NCI-H460 (cell line): Measurements from ENCODE around the gene AFAP1. TPM values are rescaled to one million over a fixed set of nuclear protein-coding genes. Genes with fewer than 3 reads are reported as not detected.

Experiments used
- DNase-seq: peaks from one replicate; pipeline ENCODE4 v3.0.0-alpha.2; 2016; ENCODE audit warnings: low read depth; ENCODE audit errors: extremely low read depth
- total RNA-seq: library from RNA; depleted of rRNA; stranded (reverse); fragments of >200 nt; shearing (Covaris generic); gene quantifications from 2 replicates; pipeline ENCODE4 v1.2.3, GENCODE V29; 2014

Gene AFAP1
- total RNA-seq, 1 experiment from 2014 or later: 29.8 TPM

- no peak for DNase-seq
Observed at GRCh38 chr4:7970361-7970946, 30.8 kb upstream of the AFAP1 start.

GRCh38 chr4:7968262-7968896 is 28.7 kb upstream of the AFAP1 start:
- DNase-seq: no peak

GRCh38 chr4:7967501-7968261 is 28.0 kb upstream of the AFAP1 start:
- no peak for DNase-seq

DNA sequence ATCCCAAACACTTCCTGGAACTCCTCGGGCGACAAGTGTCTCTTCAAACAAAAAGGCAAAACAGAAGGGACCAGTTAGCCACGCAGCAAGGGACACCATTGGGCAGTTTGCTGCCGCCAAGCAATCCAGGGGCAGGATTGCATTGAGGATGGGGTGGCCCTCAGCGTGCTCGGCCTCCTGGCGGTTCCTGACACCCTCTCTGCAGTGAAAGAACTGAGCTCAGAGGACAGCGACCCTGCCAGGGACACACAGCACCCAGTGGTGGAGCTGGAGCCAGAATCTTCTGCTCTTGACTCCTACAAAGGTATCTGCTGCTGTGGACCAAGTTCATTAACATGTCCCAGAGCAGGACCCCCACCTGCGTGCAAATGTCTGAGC is 27.4 kb upstream of the AFAP1 start:
- no peak for DNase-seq

DNA sequence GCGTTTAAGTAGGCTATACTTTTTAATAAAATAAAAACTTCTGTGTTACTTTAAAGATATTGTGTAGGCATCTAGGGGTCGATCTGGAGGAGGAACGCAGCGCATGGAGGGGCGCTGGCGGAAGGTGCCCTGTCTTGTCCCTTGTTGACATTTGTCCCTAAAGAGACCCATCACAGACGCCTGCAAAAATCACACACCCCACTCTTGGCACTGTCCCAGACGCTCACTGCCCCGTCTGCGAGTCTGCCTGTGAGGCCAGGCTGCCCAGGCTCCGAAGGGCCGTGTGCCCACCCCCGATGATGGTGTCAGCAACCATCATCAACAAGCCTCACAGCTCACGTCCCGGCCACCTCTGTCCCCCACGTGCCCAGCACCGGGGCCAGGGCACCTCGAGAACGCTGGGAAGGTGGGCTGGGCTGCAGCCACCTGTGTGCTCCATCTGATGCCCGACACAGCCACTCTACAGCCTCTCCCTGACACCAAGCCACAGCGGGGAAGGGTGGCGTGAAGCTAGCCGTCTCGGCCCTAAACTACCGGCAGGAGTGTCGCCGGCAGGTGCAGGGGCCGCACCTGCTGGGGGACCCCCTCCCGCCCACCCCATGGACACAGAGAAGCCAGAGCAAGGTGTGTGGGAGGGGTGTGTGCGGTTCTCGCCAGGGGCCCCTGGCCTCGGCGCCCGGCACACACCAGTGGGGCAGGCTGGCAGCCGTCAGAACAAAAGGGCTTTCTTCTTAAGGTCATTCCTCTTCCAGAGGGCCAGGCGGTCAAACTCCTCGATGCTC is 26.8 kb upstream of the AFAP1 start:
- DNase-seq: no peak

DNA sequence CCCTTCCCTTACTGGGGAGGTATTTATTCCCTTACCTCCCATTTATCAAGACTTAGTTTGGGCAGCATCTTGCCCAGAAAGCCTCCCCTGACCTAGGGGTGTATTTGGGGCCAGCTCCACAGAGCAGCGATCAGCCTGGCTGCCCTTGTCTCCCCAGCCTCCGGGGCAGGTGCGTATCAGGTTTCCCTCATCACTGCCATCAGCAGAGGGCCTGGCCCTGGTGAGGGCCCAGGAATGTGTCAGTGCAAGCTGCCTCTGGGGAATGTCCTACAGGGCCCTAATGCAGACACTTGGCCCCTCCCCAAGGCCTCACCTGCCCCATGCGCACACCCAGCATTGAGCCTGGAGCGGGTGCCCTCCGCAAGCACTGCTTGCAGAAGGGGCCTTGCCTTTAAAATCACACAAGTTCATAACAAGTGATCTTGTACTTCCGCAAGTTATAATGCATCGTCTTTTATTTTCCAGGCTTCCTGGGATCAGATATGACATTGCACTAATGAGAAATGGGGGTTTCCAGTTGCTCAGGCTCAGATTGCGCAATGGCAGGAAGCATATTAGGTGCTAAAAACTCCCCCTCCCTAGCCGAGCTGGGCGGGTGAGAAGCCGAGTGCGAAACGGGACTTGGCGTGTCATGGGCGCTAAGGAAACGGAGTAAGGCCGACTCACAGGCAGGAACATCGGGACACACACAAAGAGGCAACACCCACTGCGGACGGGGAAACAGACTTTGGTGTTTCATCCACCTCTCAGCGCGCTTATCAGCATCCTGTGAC is 25.4 kb upstream of the AFAP1 start:
- peak; percentile 62 for DNase-seq

- no peak for DNase-seq
Observed at GRCh38 chr4:7964459-7964858, 24.8 kb upstream of the AFAP1 start.

GRCh38 chr4:7963691-7964090 is 24.0 kb upstream of the AFAP1 start:
- no peak for DNase-seq

DNA sequence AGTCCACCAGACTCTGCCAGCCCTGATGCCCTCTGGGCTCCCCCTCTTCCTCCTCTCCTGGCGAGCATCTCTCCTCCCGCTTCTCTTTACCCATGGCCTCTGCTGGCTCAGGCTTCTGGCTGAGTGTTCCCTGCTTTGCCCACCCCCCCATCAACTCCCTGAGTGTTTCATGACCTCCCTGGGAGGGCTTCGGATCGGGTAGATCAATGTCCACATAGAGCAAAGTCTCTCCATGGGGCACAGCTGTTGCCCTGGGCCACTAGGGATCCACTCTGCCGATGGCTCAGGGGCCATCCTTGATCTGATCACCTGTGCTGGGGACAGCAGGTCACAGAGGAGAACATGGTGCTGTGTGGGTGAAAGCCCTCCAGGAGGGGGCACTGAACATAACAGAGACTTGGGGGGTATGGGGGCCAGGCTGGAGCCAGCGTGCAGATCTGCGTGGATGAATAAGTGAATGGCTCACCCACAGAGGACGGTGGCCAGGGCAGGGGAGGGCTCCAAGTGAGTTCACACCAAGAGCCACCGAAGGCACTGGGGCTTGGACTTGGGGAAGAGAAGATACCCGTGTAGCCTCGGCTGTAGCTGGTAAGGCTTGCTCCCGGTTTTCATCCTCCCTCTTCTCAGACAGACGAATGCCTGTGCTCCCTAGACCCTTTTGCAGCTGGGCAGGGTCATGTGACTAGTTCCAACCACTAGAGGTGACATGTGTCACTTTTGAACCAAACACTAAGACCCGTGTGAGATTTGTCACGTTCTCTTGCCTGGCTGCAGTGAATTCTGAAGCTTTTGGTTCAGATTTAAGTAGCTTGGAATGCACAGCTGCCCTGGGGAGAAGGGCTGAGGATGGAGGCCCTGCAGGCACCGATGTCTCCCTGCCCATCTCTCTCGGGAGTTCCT is 23.2 kb upstream of the AFAP1 start:
- DNase-seq: no peak

GRCh38 chr4:7960790-7961655 is 21.4 kb upstream of the AFAP1 start:
- DNase-seq: no peak

DNA sequence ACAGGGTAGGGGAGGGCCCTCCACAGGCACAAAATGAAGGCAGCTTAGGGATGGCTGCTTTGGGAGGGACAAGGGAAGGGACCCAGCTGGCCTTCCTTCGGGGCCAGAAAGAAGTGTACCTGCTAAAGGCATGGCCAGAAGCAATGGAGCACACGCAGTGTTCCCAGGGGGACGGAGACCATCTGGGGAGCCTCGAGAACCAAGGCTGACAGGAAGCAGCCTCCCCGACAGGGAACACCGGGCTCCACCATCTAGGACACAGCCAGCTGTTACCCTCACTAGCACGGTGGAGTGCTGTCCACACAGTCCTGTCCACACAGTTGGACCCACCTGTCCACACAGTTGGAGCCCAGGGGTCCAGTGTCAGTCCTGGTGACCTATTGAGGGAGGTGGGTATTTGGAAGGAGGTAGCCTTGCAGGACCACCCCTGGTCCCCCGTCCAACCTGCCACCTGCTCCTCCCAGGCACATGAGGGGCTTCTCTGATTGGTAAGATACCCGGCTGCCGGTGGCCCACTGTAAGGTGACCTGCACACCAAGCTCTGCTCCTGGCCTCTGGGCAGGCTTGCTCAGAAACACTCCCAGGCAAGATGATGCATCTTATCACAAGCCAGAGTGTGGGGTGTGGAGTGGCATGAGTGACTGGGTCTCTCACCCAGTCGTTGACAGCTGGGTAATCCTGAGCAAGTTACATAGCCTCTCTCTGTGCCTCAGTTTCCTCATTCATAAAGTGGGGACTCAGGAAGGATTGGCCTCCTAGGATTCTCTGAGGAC is 20.5 kb upstream of the AFAP1 start:
- DNase-seq: no peak

DNA sequence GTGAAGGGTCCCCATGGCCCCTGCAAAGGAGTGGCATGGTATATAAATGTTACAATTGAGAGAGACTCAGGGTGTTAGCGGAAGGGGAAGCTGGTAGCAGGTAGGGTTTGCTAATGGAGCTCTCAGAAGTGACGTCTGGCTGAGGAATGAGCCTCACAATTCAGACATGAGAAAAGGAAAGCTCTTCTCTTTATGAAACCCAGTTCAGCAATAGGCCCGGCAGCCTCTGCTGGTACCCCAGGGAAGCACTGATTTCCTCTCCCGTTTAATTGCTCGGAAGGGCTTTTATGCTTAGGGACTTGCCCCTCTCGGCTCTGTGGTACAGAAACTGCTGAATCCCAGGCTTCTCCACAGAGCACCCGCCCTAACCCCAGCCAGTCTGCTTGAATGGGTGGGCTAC is 19.4 kb upstream of the AFAP1 start:
- no peak for DNase-seq

GRCh38 chr4:7956934-7957656 is 17.4 kb upstream of the AFAP1 start:
- no peak for DNase-seq

- DNase-seq: no peak
Observed at GRCh38 chr4:7956270-7956808, 16.7 kb upstream of the AFAP1 start.

GRCh38 chr4:7955393-7955792 is 15.7 kb upstream of the AFAP1 start:
- DNase-seq: no peak

DNA sequence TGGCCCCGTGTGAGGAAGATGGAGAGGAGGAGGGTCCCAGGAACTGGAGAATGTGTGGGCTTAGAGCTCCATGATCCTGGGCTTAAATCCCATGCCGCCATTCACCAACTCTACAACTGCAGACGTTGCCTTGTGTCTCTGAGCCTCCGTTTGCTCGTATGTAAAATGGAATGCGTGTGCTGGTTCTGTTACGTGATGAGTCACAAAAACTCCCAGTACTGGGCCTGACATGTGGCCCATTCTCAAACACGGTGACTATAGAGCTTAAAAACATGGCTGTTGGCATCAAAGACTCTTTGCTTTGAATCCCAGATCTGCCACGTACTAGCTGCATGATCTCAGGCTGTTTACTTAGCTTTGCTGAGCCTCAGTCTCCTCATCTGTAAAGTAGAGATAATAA is 13.0 kb upstream of the AFAP1 start:
- DNase-seq: no peak
